Neural progenitor cell (in vitro differentiated cells): ENCODE data around the gene ICE1.

Experiments used
- EZH2 ChIP-seq: fragments of 200-600 bp; sonication (generic); IDR thresholded peaks from 2 replicates; pipeline ENCODE4 v1.6.1; 2017; ENCODE audit warnings: antibody characterized with exemption, mild to moderate bottlenecking, moderate library complexity
- EZH2phosphoT487 ChIP-seq: fragments of 200-600 bp; sonication (generic); IDR thresholded peaks from 2 replicates; pipeline ENCODE4 v1.6.1; 2017; ENCODE audit warnings: antibody characterized with exemption
- TF ChIP-seq, protein P1 (sequence below): fragments of 200-600 bp; sonication (generic); IDR thresholded peaks from 2 replicates; pipeline ENCODE4 v1.5.1; 2017; ENCODE audit warnings: antibody characterized with exemption, mild to moderate bottlenecking

DNA sequence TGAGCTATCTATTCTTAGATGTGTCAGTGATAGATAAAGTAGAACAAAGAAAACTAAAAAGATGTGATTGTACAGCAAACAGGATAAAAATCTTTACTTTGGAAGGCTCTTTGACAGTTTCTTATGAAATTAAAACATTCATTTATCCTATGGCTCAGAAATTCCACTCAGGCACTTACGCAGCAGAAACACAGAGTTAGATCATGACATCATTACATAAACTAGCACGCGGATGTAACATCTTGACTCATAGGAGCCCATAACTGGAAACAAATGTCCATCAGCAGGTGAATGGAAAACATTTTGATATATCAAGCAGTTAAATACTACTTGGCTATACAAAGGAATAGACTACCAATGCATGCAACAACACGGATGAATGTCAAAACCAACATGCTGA lies 45.3 kb downstream of the ICE1 start:
- TF ChIP-seq, protein P1, sequence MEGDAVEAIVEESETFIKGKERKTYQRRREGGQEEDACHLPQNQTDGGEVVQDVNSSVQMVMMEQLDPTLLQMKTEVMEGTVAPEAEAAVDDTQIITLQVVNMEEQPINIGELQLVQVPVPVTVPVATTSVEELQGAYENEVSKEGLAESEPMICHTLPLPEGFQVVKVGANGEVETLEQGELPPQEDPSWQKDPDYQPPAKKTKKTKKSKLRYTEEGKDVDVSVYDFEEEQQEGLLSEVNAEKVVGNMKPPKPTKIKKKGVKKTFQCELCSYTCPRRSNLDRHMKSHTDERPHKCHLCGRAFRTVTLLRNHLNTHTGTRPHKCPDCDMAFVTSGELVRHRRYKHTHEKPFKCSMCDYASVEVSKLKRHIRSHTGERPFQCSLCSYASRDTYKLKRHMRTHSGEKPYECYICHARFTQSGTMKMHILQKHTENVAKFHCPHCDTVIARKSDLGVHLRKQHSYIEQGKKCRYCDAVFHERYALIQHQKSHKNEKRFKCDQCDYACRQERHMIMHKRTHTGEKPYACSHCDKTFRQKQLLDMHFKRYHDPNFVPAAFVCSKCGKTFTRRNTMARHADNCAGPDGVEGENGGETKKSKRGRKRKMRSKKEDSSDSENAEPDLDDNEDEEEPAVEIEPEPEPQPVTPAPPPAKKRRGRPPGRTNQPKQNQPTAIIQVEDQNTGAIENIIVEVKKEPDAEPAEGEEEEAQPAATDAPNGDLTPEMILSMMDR = no peak
- no peak for TF ChIP-seq EZH2
- no peak for TF ChIP-seq EZH2phosphoT487
